ENCODE results near the gene MOG.

The MOG gene

DNA sequence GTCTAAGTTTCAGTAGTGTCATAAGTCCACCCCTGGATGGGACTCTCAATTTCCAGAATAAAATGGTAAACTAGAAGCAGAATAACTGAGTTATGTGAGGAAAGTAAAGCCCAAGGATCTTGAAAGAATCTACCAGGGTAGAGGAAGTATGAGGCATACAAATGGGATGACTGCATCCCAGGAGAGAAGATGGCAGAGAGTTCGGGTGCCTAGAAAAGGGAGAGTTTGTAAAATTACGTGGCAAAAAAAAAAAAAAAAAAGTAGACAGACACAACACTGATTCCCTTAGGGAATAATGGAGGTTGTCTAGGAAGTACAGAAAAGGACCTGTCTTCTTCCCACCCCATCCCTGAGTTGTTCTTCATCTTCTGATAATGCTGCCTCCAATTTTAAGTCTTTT is 27.3 kb upstream of the MOG start:
- ChIA-PET CTCF (interaction anchor here (1.6 kb wide), 1 partner anchor 24 kb away, joined by 6 read pairs; no protein-coding TSS in a partner anchor), POLR2A (no interaction called here)
- H3K4me3 ChIP-seq (ENCODE audit: control insufficient read depth in 1 of 7, extremely low read depth in 1 of 7, insufficient read depth in 4 of 7, low read depth in 2 of 7, low read length in 6 of 7): no peak overlapping the region
- H3K36me3 ChIP-seq (ENCODE audit: control insufficient read depth in 4 of 4, insufficient read depth in 4 of 4, low read length in 3 of 4): no peaks in the 10 kb centered on the region
- H3K27me3 ChIP-seq (replicated peaks in 2 of 5; ENCODE audit: control insufficient read depth in 4 of 5, insufficient read depth in 5 of 5, low read length in 4 of 5): peaks cover 0 to 31% (median 0%) of the 10 kb centered on the region in 5 experiments
- DNase-seq: no peak
- H3K4me1 ChIP-seq (ENCODE audit: control extremely low read depth in 1 of 4, control insufficient read depth in 4 of 4, insufficient read depth in 4 of 4, low read length in 3 of 4): peaks cover 6 to 48% (median 31%) of the 10 kb centered on the region in 4 experiments
- no peaks in the 10 kb centered on the region for H3K9me3 ChIP-seq (ENCODE audit: control extremely low read depth in 1 of 5, control insufficient read depth in 4 of 5, insufficient read depth in 2 of 5, low read depth in 1 of 5, low read length in 4 of 5)
- H3K27ac ChIP-seq (ENCODE audit: insufficient read depth in 1 of 2, low read depth in 1 of 2, low read length in 2 of 2, poor library complexity in 1 of 2, severe bottlenecking in 2 of 2): no peak overlapping the region
- WGBS (ENCODE audit: insufficient coverage): no CpG with 5 or more reads among the region's 2 CpGs

DNA sequence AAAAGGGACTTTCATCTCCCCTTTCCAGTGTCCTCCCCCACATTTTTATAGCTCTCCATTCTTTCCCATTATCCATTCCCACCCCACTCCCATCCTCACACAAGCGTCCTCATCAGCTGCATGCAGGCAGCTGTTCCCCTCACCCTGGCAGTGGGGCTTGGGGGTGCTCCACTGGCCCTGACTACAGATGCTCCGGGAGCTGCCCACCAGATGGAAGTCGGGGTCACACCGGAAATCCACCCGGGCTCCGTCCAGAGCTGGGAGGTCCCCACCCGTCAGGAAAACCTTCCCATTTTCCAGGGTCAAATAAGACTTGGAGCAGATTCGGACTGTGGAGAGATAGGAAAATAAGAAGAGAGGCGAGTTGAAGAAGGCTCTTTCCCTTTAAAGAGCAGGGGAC is 26.6 kb upstream of the MOG start:
- Histone ChIP-seq H3K36me3 (ENCODE audit: control insufficient read depth in 4 of 4, insufficient read depth in 4 of 4, low read length in 3 of 4) (no peaks in the 10 kb centered on the region), H3K27me3 (replicated peaks in 2 of 5; ENCODE audit: control insufficient read depth in 4 of 5, insufficient read depth in 5 of 5, low read length in 4 of 5) (peaks cover 0 to 29% (median 0%) of the 10 kb centered on the region in 5 experiments), H3K27ac (ENCODE audit: insufficient read depth in 1 of 2, low read depth in 1 of 2, low read length in 2 of 2, poor library complexity in 1 of 2, severe bottlenecking in 2 of 2) (no peak overlapping the region), H3K4me3 (ENCODE audit: control insufficient read depth in 1 of 7, extremely low read depth in 1 of 7, insufficient read depth in 4 of 7, low read depth in 2 of 7, low read length in 6 of 7) (no peak overlapping the region), H3K4me1 (ENCODE audit: control extremely low read depth in 1 of 4, control insufficient read depth in 4 of 4, insufficient read depth in 4 of 4, low read length in 3 of 4) (peaks cover 6 to 48% (median 31%) of the 10 kb centered on the region in 4 experiments), H3K9me3 (ENCODE audit: control extremely low read depth in 1 of 5, control insufficient read depth in 4 of 5, insufficient read depth in 2 of 5, low read depth in 1 of 5, low read length in 4 of 5) (no peaks in the 10 kb centered on the region)
- ChIA-PET CTCF (interaction anchor here (0.6 kb wide), 1 partner anchor 14 kb away, joined by 3 read pairs; no protein-coding TSS in a partner anchor), POLR2A (no interaction called here)
- 100% methylated on average over 9 of the region's 9 CpGs for WGBS (ENCODE audit: insufficient coverage)
- no peak for DNase-seq

DNA sequence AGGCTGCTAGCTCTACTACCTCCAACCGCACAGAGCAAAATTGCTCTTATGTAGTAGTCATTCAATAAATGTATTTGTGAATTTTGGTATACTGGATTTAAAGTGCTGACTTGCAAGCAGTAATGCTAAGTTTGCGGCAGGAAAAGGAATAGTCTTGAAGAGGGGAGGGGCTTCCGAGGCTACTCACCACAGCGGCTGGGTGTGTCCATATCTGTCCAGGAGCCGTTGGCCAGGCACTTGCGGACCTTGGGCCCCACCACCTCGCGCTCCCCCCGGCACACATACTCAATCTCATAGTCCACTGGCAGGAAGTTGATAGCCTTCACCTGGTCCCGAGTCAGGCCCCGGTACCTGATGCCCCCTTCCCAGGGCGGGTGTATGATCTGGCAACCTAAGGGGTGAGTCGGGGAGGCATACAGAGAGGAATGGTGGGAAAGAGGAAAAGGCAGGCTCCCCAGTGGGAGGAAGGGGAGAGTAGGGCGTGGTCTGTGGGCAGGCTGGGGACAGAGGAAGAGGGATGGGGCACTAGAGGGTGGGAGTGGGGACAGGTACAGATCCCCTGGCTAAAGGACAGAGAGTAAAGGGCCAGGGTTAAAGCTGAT is 25.6 kb upstream of the MOG start:
- Histone ChIP-seq H3K27ac (ENCODE audit: insufficient read depth in 1 of 2, low read depth in 1 of 2, low read length in 2 of 2, poor library complexity in 1 of 2, severe bottlenecking in 2 of 2) (no peak overlapping the region), H3K4me1 (ENCODE audit: control extremely low read depth in 1 of 4, control insufficient read depth in 4 of 4, insufficient read depth in 4 of 4, low read length in 3 of 4) (peaks cover 6 to 48% (median 31%) of the 10 kb centered on the region in 4 experiments), H3K4me3 (ENCODE audit: control insufficient read depth in 1 of 7, extremely low read depth in 1 of 7, insufficient read depth in 4 of 7, low read depth in 2 of 7, low read length in 6 of 7) (peak overlapping the region in 3 of 7 experiments; percentile 11 to 82 (median 74)), H3K9me3 (ENCODE audit: control extremely low read depth in 1 of 5, control insufficient read depth in 4 of 5, insufficient read depth in 2 of 5, low read depth in 1 of 5, low read length in 4 of 5) (no peaks in the 10 kb centered on the region), H3K36me3 (ENCODE audit: control insufficient read depth in 4 of 4, insufficient read depth in 4 of 4, low read length in 3 of 4) (no peaks in the 10 kb centered on the region), H3K27me3 (replicated peaks in 2 of 5; ENCODE audit: control insufficient read depth in 4 of 5, insufficient read depth in 5 of 5, low read length in 4 of 5) (peaks cover 0 to 28% (median 0%) of the 10 kb centered on the region in 5 experiments)
- POLR2A ChIA-PET: no interaction called here
- 62% methylated on average over 6 of the region's 14 CpGs for WGBS (ENCODE audit: insufficient coverage)
- no peak for DNase-seq
- CTCF ChIA-PET: no interaction called here

DNA sequence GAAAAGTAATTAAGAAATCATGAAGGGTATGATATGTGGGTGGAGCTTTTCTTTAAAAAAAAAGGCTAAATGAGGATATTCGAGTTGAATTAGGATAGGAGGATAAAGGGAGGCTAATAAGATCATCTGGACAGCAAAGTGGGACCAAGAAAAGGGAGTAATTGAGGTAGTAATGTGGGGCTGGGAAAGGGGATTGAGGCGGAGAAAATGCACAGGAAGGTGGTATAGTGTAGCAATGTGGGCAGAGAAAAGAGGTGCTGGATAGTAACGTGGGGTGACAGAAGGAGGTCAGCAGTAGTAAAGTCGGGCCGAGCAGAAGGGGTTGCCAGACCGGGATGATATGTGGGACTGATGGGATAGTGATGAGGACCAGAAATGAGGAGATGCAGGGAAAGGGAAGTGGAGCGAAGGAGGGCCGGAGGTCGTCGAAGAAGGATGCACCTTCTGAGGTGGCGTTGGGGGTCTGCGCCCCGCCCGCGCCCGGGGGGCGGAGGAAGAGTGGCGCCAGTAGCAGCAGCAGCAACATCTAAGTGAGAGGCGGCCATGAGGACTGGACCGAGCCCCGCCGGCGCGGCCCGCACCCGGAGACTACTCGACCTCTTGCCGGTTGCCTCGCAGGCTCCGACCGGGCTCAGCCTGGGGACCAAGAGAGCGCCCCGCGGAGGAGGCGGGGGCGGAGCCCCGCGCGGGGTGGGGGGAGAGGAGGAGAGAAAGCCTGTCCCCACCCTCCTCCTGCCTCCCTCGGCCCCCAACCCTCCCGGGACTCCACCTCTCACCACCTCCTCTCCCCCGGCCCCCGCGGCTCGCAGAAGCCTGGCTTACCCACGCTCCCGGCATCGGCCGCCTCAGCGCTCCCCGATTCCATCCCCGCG is 24.8 kb upstream of the MOG start:
- CTCF ChIA-PET: interaction anchor here (1.8 kb wide), 1 partner anchor 22 kb away, joined by 11 read pairs; no protein-coding TSS in a partner anchor

DNA sequence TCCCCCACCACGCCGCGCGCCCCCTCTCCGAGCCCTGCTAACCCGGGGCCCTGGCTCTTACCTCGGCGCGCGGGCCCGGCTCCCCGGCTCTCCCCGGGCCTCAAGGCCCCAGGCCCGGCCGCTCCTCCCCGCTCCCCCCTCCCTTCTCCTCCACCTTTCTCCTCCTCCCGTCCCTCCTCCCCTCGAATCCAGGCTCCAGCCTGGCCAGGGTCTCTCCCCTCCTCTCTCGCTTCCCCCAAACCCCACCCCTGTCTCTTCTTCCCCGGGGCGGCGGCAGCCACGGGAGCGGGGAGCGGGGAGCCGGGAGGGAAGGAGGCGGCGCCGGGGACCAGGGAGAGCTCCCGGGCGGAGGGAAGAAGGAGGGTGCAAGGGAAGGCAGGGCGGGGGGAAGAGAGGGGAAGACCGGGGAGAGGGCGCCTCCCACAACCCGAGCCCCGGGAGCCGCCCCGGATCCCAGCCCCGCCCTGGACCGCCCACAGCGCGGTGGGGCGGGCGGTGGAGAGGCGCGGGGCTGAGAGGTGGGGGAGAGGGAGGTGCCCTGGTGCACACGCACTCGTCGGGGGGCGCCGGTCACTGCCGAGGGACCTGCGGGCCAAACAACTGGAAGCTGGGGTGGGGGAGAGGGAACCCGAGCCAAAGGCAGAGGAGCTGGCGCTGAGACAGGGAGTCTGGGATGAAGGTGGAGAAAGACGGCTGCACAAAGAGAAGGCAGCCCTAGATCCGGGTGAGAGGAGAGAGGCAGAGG is 23.9 kb upstream of the MOG start, which contains the start of gene GABBR1:
Gene GABBR1, minus strand, starts transcription at position 395 of the 745 bp plus-strand sequence. CDS start 798 bp downstream, outside the sequence.
- DNase-seq: peak; percentile 57 to 76 (median 65)
- ChIA-PET POLR2A (interaction anchor here (0.6 to 0.8 kb wide), 3 partner anchors 17 to 825 kb away, joined by 3 to 5 read pairs (median 4); no protein-coding TSS in a partner anchor), CTCF (interaction anchor here (1.0 to 1.8 kb wide), 4 partner anchors 14 to 23 kb away, joined by 3 to 11 read pairs (median 6); no protein-coding TSS in a partner anchor)
- peak within 1 kb of the TSS; percentile 44 to 82 (median 64) for H3K4me3 ChIP-seq (ENCODE audit: control insufficient read depth in 1 of 7, extremely low read depth in 1 of 7, insufficient read depth in 4 of 7, low read depth in 2 of 7, low read length in 6 of 7)
- peaks cover 0 to 26% (median 0%) of the 10 kb centered on the region in 5 experiments for H3K27me3 ChIP-seq (replicated peaks in 2 of 5; ENCODE audit: control insufficient read depth in 4 of 5, insufficient read depth in 5 of 5, low read length in 4 of 5)
- 0% methylated on average over 34 of the region's 57 CpGs for WGBS (ENCODE audit: insufficient coverage)
- no peaks in the 10 kb centered on the region for H3K36me3 ChIP-seq (ENCODE audit: control insufficient read depth in 4 of 4, insufficient read depth in 4 of 4, low read length in 3 of 4)
- H3K9me3 ChIP-seq (ENCODE audit: control extremely low read depth in 1 of 5, control insufficient read depth in 4 of 5, insufficient read depth in 2 of 5, low read depth in 1 of 5, low read length in 4 of 5): no peaks in the 10 kb centered on the region
- H3K27ac ChIP-seq (ENCODE audit: insufficient read depth in 1 of 2, low read depth in 1 of 2, low read length in 2 of 2, poor library complexity in 1 of 2, severe bottlenecking in 2 of 2): peak within 1 kb of the TSS in 1 of 2 experiments; percentile 34
- peaks cover 6 to 43% (median 27%) of the 10 kb centered on the region in 4 experiments for H3K4me1 ChIP-seq (ENCODE audit: control extremely low read depth in 1 of 4, control insufficient read depth in 4 of 4, insufficient read depth in 4 of 4, low read length in 3 of 4)

More for the DNA sequence above, 24.8 kb upstream of the MOG start:
- peak; percentile 43 to 68 (median 57) for DNase-seq
- no peaks in the 10 kb centered on the region for H3K36me3 ChIP-seq (ENCODE audit: control insufficient read depth in 4 of 4, insufficient read depth in 4 of 4, low read length in 3 of 4)
- H3K9me3 ChIP-seq (ENCODE audit: control extremely low read depth in 1 of 5, control insufficient read depth in 4 of 5, insufficient read depth in 2 of 5, low read depth in 1 of 5, low read length in 4 of 5): no peaks in the 10 kb centered on the region
- WGBS (ENCODE audit: insufficient coverage): 3% methylated on average over 41 of the region's 53 CpGs
- H3K4me3 ChIP-seq (ENCODE audit: control insufficient read depth in 1 of 7, extremely low read depth in 1 of 7, insufficient read depth in 4 of 7, low read depth in 2 of 7, low read length in 6 of 7): peak overlapping the region; percentile 10 to 82 (median 64)
- POLR2A ChIA-PET: no interaction called here
- peaks cover 0 to 26% (median 0%) of the 10 kb centered on the region in 5 experiments for H3K27me3 ChIP-seq (replicated peaks in 2 of 5; ENCODE audit: control insufficient read depth in 4 of 5, insufficient read depth in 5 of 5, low read length in 4 of 5)
- H3K4me1 ChIP-seq (ENCODE audit: control extremely low read depth in 1 of 4, control insufficient read depth in 4 of 4, insufficient read depth in 4 of 4, low read length in 3 of 4): peaks cover 6 to 48% (median 30%) of the 10 kb centered on the region in 4 experiments
- no peak overlapping the region for H3K27ac ChIP-seq (ENCODE audit: insufficient read depth in 1 of 2, low read depth in 1 of 2, low read length in 2 of 2, poor library complexity in 1 of 2, severe bottlenecking in 2 of 2)

DNA sequence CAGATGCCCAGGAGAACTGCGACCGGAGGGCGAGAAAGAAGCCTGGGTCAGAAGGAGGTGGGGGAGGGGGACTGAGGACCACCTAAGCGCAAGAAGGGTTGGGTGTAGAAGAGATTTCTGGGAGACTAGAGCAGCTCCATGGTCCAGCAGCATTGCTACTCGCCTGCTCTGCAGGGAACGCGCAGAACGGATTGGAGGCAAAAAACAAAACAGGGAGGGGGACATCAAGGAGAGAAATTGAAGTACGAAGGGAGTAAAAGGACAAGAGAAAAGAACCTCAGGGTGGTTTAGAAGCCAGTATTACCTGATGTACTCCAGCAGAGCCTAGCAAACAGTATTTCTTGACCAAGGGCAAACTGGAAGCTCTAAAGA is 23.4 kb upstream of the MOG start:
- WGBS (ENCODE audit: insufficient coverage): 5% methylated on average over 9 of the region's 9 CpGs
- ChIA-PET POLR2A (interaction anchor here (0.6 to 0.8 kb wide), 3 partner anchors 16 to 826 kb away, joined by 3 to 5 read pairs (median 4); no protein-coding TSS in a partner anchor), CTCF (interaction anchor here (1.0 to 1.8 kb wide), 4 partner anchors 14 to 22 kb away, joined by 3 to 11 read pairs (median 6); no protein-coding TSS in a partner anchor)
- Histone ChIP-seq H3K4me1 (ENCODE audit: control extremely low read depth in 1 of 4, control insufficient read depth in 4 of 4, insufficient read depth in 4 of 4, low read length in 3 of 4) (peaks cover 6 to 39% (median 23%) of the 10 kb centered on the region in 4 experiments), H3K27me3 (replicated peaks in 2 of 5; ENCODE audit: control insufficient read depth in 4 of 5, insufficient read depth in 5 of 5, low read length in 4 of 5) (peaks cover 0 to 26% (median 0%) of the 10 kb centered on the region in 5 experiments), H3K9me3 (ENCODE audit: control extremely low read depth in 1 of 5, control insufficient read depth in 4 of 5, insufficient read depth in 2 of 5, low read depth in 1 of 5, low read length in 4 of 5) (no peaks in the 10 kb centered on the region), H3K27ac (ENCODE audit: insufficient read depth in 1 of 2, low read depth in 1 of 2, low read length in 2 of 2, poor library complexity in 1 of 2, severe bottlenecking in 2 of 2) (peak overlapping the region in 1 of 2 experiments; percentile 34), H3K4me3 (ENCODE audit: control insufficient read depth in 1 of 7, extremely low read depth in 1 of 7, insufficient read depth in 4 of 7, low read depth in 2 of 7, low read length in 6 of 7) (peak overlapping the region; percentile 44 to 82 (median 64)), H3K36me3 (ENCODE audit: control insufficient read depth in 4 of 4, insufficient read depth in 4 of 4, low read length in 3 of 4) (no peaks in the 10 kb centered on the region)
- peak in 2 of 3 donors; percentile 17 to 20 for DNase-seq

All from common myeloid progenitor, CD34-positive (primary cell).